HEK293 (cell line): ENCODE data around the gene CENATAC.

Experiments
- GFI1B ChIP-seq: fragments of 450-650 bp; formaldehyde crosslinking; IDR thresholded peaks from 2 replicates; pipeline ENCODE4 v1.5.1; 2016; ENCODE audit warnings: missing biosample characterization, missing genetic modification characterization
- GLI4 ChIP-seq: fragments of 450-650 bp; formaldehyde crosslinking; IDR thresholded peaks from 2 replicates; pipeline ENCODE4 v1.5.1; 2016; ENCODE audit warnings: missing biosample characterization, missing genetic modification characterization
- KLF1 ChIP-seq: fragments of 450-650 bp; formaldehyde crosslinking; IDR thresholded peaks from 2 replicates; pipeline ENCODE4 v1.5.1; 2016; ENCODE audit warnings: missing biosample characterization, missing genetic modification characterization
- OVOL3 ChIP-seq: fragments of 450-650 bp; formaldehyde crosslinking; IDR thresholded peaks from 2 replicates; pipeline ENCODE4 v1.5.1; 2016; ENCODE audit warnings: missing biosample characterization, missing genetic modification characterization
- PRDM1 ChIP-seq: fragments of 450-650 bp; formaldehyde crosslinking; IDR thresholded peaks from 2 replicates; pipeline ENCODE4; 2016; ENCODE audit warnings: missing biosample characterization, missing genetic modification characterization
- SALL2 ChIP-seq: fragments of 450-650 bp; formaldehyde crosslinking; IDR thresholded peaks from 2 replicates; pipeline ENCODE4 v1.5.0; 2017; ENCODE audit warnings: missing biosample characterization, mild to moderate bottlenecking, missing genetic modification characterization, borderline replicate concordance
- TRIM28 ChIP-seq: IDR thresholded peaks from 2 replicates; pipeline ENCODE4 v1.6.1; 2011; ENCODE audit warnings: low read length, control low read depth, borderline replicate concordance
- WT1 ChIP-seq: fragments of 450-650 bp; formaldehyde crosslinking; IDR thresholded peaks from 2 replicates; pipeline ENCODE4 v1.5.1; 2016; ENCODE audit warnings: missing biosample characterization, missing genetic modification characterization
- ZBTB21 ChIP-seq: fragments of 450-650 bp; formaldehyde crosslinking; IDR thresholded peaks from 2 replicates; pipeline ENCODE4 v1.5.1; 2017; ENCODE audit warnings: missing biosample characterization, missing genetic modification characterization
- ZBTB49 ChIP-seq: fragments of 450-650 bp; formaldehyde crosslinking; IDR thresholded peaks from 2 replicates; pipeline ENCODE4 v1.5.1; 2016; ENCODE audit warnings: missing biosample characterization, missing genetic modification characterization, low read depth
- ZFP37 ChIP-seq: fragments of 450-650 bp; formaldehyde crosslinking; IDR thresholded peaks from 2 replicates; pipeline ENCODE4 v1.5.1; 2016; ENCODE audit warnings: missing biosample characterization, missing genetic modification characterization
- ZNF114 ChIP-seq: fragments of 450-650 bp; formaldehyde crosslinking; IDR thresholded peaks from 2 replicates; pipeline ENCODE4 v1.5.0; 2017; ENCODE audit warnings: missing biosample characterization, missing genetic modification characterization
- ZNF18 ChIP-seq: fragments of 450-650 bp; formaldehyde crosslinking; IDR thresholded peaks from 2 replicates; pipeline ENCODE4 v1.5.1; 2016; ENCODE audit warnings: missing biosample characterization, missing genetic modification characterization
- ZNF184 ChIP-seq: fragments of 450-650 bp; IDR thresholded peaks from 2 replicates; pipeline ENCODE4 v1.5.1; 2018; ENCODE audit warnings: missing biosample characterization, mild to moderate bottlenecking, missing genetic modification characterization
- ZNF239 ChIP-seq: fragments of 450-650 bp; formaldehyde crosslinking; IDR thresholded peaks from 2 replicates; pipeline ENCODE4 v1.5.1; 2016; ENCODE audit warnings: missing biosample characterization, missing genetic modification characterization
- ZNF274 ChIP-seq, 2 experiments: fragments of 200-500 bp in 1 of 2; fragments of 450-650 bp in 1 of 2; sonication (Bioruptor generic) in 1 of 2; formaldehyde crosslinking in 1 of 2; IDR thresholded peaks; 2 replicates each; pipeline versions ENCODE4 v1.5.1 to v1.6.1; 2014 to 2016; ENCODE audit warnings: borderline replicate concordance in 1 of 2, inconsistent platforms in 1 of 2, low read length in 1 of 2, missing biosample characterization in 1 of 2, missing genetic modification characterization in 1 of 2
- ZNF404 ChIP-seq: fragments of 450-650 bp; formaldehyde crosslinking; IDR thresholded peaks from 2 replicates; pipeline ENCODE4 v1.5.1; 2017; ENCODE audit warnings: missing biosample characterization, missing genetic modification characterization
- ZNF514 ChIP-seq: fragments of 450-650 bp; formaldehyde crosslinking; IDR thresholded peaks from 2 replicates; pipeline ENCODE4 v1.5.1; 2016; ENCODE audit warnings: missing biosample characterization, missing genetic modification characterization
- ZNF610 ChIP-seq: fragments of 450-650 bp; formaldehyde crosslinking; IDR thresholded peaks from 2 replicates; pipeline ENCODE4 v1.5.1; 2016; ENCODE audit warnings: missing biosample characterization, missing genetic modification characterization, borderline replicate concordance
- ZNF670 ChIP-seq: fragments of 450-650 bp; formaldehyde crosslinking; IDR thresholded peaks from 2 replicates; pipeline ENCODE4 v1.5.1; 2016; ENCODE audit warnings: missing biosample characterization, missing genetic modification characterization, low read depth
- ZSCAN5A ChIP-seq: fragments of 450-650 bp; formaldehyde crosslinking; IDR thresholded peaks from 2 replicates; pipeline ENCODE4 v1.5.1; 2016; ENCODE audit warnings: missing biosample characterization, missing genetic modification characterization
- TF ChIP-seq, protein P1 (sequence below): fragments of 450-650 bp; formaldehyde crosslinking; IDR thresholded peaks from 2 replicates; pipeline ENCODE4 v1.5.1; 2017; ENCODE audit warnings: missing biosample characterization, missing genetic modification characterization
- TF ChIP-seq, protein P2 (sequence below): fragments of 450-650 bp; formaldehyde crosslinking; IDR thresholded peaks from 2 replicates; pipeline ENCODE4 v1.5.1; 2016; ENCODE audit warnings: missing biosample characterization, missing genetic modification characterization
- TF ChIP-seq, protein P3 (sequence below): fragments of 450-650 bp; formaldehyde crosslinking; IDR thresholded peaks from 2 replicates; pipeline ENCODE4 v1.5.1; 2016; ENCODE audit warnings: missing biosample characterization, missing genetic modification characterization
- TF ChIP-seq, protein P4 (sequence below): fragments of 450-650 bp; formaldehyde crosslinking; conservative IDR thresholded peaks from 2 replicates; pipeline ENCODE4 v1.5.1; 2016; ENCODE audit warnings: low read depth, missing biosample characterization, missing genetic modification characterization

The CENATAC gene

DNA sequence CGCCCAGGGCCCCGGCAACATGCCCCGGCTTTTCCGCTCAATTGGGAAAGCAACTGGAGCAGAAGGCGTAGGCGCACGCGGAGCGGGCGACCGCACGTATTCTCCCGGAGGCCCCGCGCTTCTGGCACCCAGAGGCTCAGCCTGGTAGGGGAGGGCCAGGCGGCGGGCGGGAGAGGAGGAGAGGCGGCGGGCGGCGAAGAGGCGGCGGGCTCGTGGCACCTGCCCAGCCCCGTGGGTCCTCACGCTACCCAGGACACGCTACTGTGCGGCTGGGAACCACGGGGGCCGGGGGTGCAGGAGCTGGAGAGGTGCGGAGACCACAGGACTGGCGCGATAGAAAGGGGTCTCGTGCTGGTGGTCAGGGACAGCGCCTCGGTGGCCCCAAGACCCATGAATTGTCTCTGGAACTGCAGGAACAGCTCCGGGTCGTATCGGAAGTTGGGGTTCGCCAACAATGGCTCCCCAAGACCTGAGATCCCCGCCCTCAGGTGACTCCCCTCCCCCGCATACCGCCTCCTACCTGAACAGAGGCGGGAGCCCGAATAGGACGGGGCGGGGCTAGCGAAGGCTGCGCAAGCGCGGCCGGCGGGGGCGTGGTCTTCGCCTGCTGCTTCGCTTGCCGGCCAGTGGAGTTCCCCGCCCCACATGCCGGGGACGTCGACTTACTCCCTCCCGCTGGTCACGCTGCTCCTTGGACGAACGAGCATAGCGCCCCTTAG is 32.5 kb downstream of the CENATAC start, which contains the start of gene SLC37A4 (continued):
- TF ChIP-seq ZNF670 (tag by site-specific recombination) (no peak), ZNF274 (IDR thresholded peaks at IDR 0.05; ENCODE audit: low read length) (no peak), ZNF274 (tag by site-specific recombination; IDR thresholded peaks at IDR 0.05; ENCODE audit: borderline replicate concordance) (no peak), GFI1B (no peak), ZNF239 (no peak), ZNF514 (no peak), SALL2 (tag by site-specific recombination) (no peak), ZBTB49 (tag by site-specific recombination) (no peak), OVOL3 (tag by site-specific recombination) (no peak), ZNF404 (tag by site-specific recombination) (no peak), GLI4 (tag by site-specific recombination) (no peak; the same call in 1 of the 2 replicates), PRDM1 (tag by site-specific recombination) (no peak), ZNF184 (tag by site-specific recombination) (no peak), ZNF18 (tag by site-specific recombination) (no peak), ZBTB21 (tag by site-specific recombination) (0 out of 2 replicates have a peak, but pooled peaks have one; percentile 13), ZFP37 (tag by site-specific recombination) (0 out of 2 replicates have a peak, but pooled peaks have one; percentile 53), KLF1 (tag by site-specific recombination) (peak; percentile 23), ZNF610 (no peak), TRIM28 (no peak), ZNF114 (no peak), ZSCAN5A (no peak), WT1 (tag by site-specific recombination) (peak; percentile 51)
- TF ChIP-seq, protein P1, sequence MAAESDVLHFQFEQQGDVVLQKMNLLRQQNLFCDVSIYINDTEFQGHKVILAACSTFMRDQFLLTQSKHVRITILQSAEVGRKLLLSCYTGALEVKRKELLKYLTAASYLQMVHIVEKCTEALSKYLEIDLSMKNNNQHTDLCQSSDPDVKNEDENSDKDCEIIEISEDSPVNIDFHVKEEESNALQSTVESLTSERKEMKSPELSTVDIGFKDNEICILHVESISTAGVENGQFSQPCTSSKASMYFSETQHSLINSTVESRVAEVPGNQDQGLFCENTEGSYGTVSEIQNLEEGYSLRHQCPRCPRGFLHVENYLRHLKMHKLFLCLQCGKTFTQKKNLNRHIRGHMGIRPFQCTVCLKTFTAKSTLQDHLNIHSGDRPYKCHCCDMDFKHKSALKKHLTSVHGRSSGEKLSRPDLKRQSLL (tag by site-specific recombination) = no peak
- TF ChIP-seq, protein P2, sequence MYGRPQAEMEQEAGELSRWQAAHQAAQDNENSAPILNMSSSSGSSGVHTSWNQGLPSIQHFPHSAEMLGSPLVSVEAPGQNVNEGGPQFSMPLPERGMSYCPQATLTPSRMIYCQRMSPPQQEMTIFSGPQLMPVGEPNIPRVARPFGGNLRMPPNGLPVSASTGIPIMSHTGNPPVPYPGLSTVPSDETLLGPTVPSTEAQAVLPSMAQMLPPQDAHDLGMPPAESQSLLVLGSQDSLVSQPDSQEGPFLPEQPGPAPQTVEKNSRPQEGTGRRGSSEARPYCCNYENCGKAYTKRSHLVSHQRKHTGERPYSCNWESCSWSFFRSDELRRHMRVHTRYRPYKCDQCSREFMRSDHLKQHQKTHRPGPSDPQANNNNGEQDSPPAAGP (tag by site-specific recombination) = no peak
- TF ChIP-seq, protein P3, sequence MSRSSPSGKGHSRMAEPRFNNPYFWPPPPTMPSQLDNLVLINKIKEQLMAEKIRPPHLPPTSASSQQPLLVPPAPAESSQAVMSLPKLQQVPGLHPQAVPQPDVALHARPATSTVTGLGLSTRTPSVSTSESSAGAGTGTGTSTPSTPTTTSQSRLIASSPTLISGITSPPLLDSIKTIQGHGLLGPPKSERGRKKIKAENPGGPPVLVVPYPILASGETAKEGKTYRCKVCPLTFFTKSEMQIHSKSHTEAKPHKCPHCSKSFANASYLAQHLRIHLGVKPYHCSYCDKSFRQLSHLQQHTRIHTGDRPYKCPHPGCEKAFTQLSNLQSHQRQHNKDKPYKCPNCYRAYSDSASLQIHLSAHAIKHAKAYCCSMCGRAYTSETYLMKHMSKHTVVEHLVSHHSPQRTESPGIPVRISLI (tag by site-specific recombination) = no peak
- TF ChIP-seq, protein P4, sequence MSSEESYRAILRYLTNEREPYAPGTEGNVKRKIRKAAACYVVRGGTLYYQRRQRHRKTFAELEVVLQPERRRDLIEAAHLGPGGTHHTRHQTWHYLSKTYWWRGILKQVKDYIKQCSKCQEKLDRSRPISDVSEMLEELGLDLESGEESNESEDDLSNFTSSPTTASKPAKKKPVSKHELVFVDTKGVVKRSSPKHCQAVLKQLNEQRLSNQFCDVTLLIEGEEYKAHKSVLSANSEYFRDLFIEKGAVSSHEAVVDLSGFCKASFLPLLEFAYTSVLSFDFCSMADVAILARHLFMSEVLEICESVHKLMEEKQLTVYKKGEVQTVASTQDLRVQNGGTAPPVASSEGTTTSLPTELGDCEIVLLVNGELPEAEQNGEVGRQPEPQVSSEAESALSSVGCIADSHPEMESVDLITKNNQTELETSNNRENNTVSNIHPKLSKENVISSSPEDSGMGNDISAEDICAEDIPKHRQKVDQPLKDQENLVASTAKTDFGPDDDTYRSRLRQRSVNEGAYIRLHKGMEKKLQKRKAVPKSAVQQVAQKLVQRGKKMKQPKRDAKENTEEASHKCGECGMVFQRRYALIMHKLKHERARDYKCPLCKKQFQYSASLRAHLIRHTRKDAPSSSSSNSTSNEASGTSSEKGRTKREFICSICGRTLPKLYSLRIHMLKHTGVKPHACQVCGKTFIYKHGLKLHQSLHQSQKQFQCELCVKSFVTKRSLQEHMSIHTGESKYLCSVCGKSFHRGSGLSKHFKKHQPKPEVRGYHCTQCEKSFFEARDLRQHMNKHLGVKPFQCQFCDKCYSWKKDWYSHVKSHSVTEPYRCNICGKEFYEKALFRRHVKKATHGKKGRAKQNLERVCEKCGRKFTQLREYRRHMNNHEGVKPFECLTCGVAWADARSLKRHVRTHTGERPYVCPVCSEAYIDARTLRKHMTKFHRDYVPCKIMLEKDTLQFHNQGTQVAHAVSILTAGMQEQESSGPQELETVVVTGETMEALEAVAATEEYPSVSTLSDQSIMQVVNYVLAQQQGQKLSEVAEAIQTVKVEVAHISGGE (tag by site-specific recombination) = no peak; the same call in 1 of the 2 replicates
